G401.6 (cell line): ENCODE measurements around the gene ADAMTS2.
"Not testable (repeated sequence)": the region's sequence is repeated elsewhere in the genome, so short reads cannot be mapped to it uniquely, and the experiment has no call there.

Experiments used
- FAIRE-seq: peaks from 2 replicates; lab custom pipeline; 2012; peaks lifted over from hg19 to GRCh38; lab: Jason Lieb, UNC

The ADAMTS2 gene

GRCh38 chr5:179231309-179231708 lies 114.0 kb downstream of the ADAMTS2 start:
- FAIRE-seq = no peak

GRCh38 chr5:179230061-179230461 lies 115.2 kb downstream of the ADAMTS2 start:
- FAIRE-seq = no peak

- no peak for FAIRE-seq
These were observed 115.9 kb downstream of the ADAMTS2 start for GRCh38 chr5:179229331-179229831.

- FAIRE-seq = no peak
These were observed 116.7 kb downstream of the ADAMTS2 start for GRCh38 chr5:179228341-179229121.

- FAIRE-seq = no peak
These were observed 117.5 kb downstream of the ADAMTS2 start for GRCh38 chr5:179227580-179228311.

- FAIRE-seq = no peak
These were observed 118.1 kb downstream of the ADAMTS2 start for GRCh38 chr5:179227229-179227579.

GRCh38 chr5:179226696-179227095 lies 118.6 kb downstream of the ADAMTS2 start:
- FAIRE-seq = no peak

- no peak for FAIRE-seq
These were observed 119.9 kb downstream of the ADAMTS2 start for GRCh38 chr5:179225387-179225786.

GRCh38 chr5:179224741-179225140 lies 120.5 kb downstream of the ADAMTS2 start:
- FAIRE-seq = no peak

- FAIRE-seq = no peak
These were observed 121.3 kb downstream of the ADAMTS2 start for GRCh38 chr5:179223961-179224360.

- FAIRE-seq = no peak
These were observed 121.7 kb downstream of the ADAMTS2 start for GRCh38 chr5:179223528-179223927.

- no peak for FAIRE-seq
These were observed 122.8 kb downstream of the ADAMTS2 start for GRCh38 chr5:179222246-179223017.

- no peak for FAIRE-seq
These were observed 123.4 kb downstream of the ADAMTS2 start for GRCh38 chr5:179221877-179222220.

- no peak for FAIRE-seq
These were observed 123.9 kb downstream of the ADAMTS2 start for GRCh38 chr5:179221196-179221876.

GRCh38 chr5:179220716-179221115 lies 124.5 kb downstream of the ADAMTS2 start:
- no peak for FAIRE-seq

- FAIRE-seq = no peak
These were observed 125.3 kb downstream of the ADAMTS2 start for GRCh38 chr5:179219661-179220620.

GRCh38 chr5:179218943-179219330 lies 126.3 kb downstream of the ADAMTS2 start:
- FAIRE-seq = no peak

GRCh38 chr5:179217956-179218942 lies 127.0 kb downstream of the ADAMTS2 start:
- no peak for FAIRE-seq

GRCh38 chr5:179217356-179217755 lies 127.9 kb downstream of the ADAMTS2 start:
- no peak for FAIRE-seq

- not testable (repeated sequence) for FAIRE-seq
These were observed 128.9 kb downstream of the ADAMTS2 start for GRCh38 chr5:179216381-179216780.
